PC-3 (cell line): Measurements from ENCODE around the gene TRIM14. TPM values are rescaled to one million over a fixed set of nuclear protein-coding genes. Genes with fewer than 3 reads are reported as not detected.

Experiments used
- ATAC-seq: fragments of 200-7000 bp; cut with Tn5 transposase; 2 replicates; pipeline ENCODE4 v1.9.1; 2020; ENCODE audit warnings: mild to moderate bottlenecking, moderate library complexity
- BruUV-seq: library from RNA; stranded (reverse); fragments of 400-500 nt; replicated peaks from 2 replicates; lab custom pipeline; 2021; lab: Mats Ljungman, UMichigan
- CTCF ChIA-PET: fragments of 300-600 bp; sonication (Branson Sonifier 250); formaldehyde crosslinking; loops from one replicate; lab custom pipeline; 2022; ENCODE audit warnings: antibody characterized with exemption; lab: Charles Lee
- POLR2A ChIA-PET: fragments of 300-600 bp; sonication (Branson Sonifier 250); formaldehyde crosslinking; loops from one replicate; lab custom pipeline; 2022; ENCODE audit warnings: antibody characterized with exemption; ENCODE audit not compliant: unreplicated experiment; lab: Charles Lee
- DNase-seq: peaks from one replicate; pipeline ENCODE4 v3.0.0-alpha.2; 2015
- H2AFZ ChIP-seq: fragments of 300-600 bp; sonication (generic); 2 replicates; pipeline ENCODE4 v1.6.0; 2016; ENCODE audit warnings: antibody characterized with exemption, low read length
- H3F3A ChIP-seq: fragments of 300-600 bp; sonication (generic); one replicate; pipeline ENCODE4 v1.6.0; 2017; ENCODE audit warnings: antibody characterized with exemption, low read length, control low read depth, mild to moderate bottlenecking; ENCODE audit not compliant: unreplicated experiment
- H3K27ac ChIP-seq: fragments of 300-600 bp; sonication (generic); 2 replicates; pipeline ENCODE4 v1.5.1; 2016; ENCODE audit warnings: mild to moderate bottlenecking, low read length
- H3K27me3 ChIP-seq: fragments of 300-600 bp; sonication (generic); 2 replicates; pipeline ENCODE4 v1.6.1; 2016; ENCODE audit warnings: low read length, mixed read lengths
- H3K36me3 ChIP-seq: fragments of 300-600 bp; sonication (generic); 2 replicates; pipeline ENCODE4 v1.6.1; 2016; ENCODE audit warnings: low read depth, mixed run types, low read length, mixed read lengths
- H3K4me1 ChIP-seq: fragments of 300-600 bp; sonication (generic); 2 replicates; pipeline ENCODE4 v1.5.1; 2016; ENCODE audit warnings: low read length; ENCODE audit not compliant: insufficient read depth
- H3K4me2 ChIP-seq: fragments of 300-600 bp; sonication (generic); 2 replicates; pipeline ENCODE4 v1.6.0; 2016; ENCODE audit warnings: low read length
- H3K4me3 ChIP-seq: fragments of 300-600 bp; sonication (generic); 2 replicates; pipeline ENCODE4 v1.5.1; 2016; ENCODE audit warnings: mild to moderate bottlenecking, low read length, mixed read lengths
- H3K79me2 ChIP-seq: fragments of 300-600 bp; sonication (generic); 2 replicates; pipeline ENCODE4 v1.6.1; 2017; ENCODE audit warnings: low read length, mixed read lengths
- H3K9ac ChIP-seq: fragments of 300-600 bp; sonication (generic); 2 replicates; pipeline ENCODE4 v1.6.0; 2016; ENCODE audit warnings: mild to moderate bottlenecking, low read length
- H3K9me2 ChIP-seq: fragments of 300-600 bp; sonication (generic); replicated peaks from 2 replicates; pipeline ENCODE4 v1.6.1; 2016; ENCODE audit warnings: mixed run types, low read length, mixed read lengths
- H3K9me3 ChIP-seq: fragments of 300-600 bp; sonication (generic); 2 replicates; pipeline ENCODE4 v1.6.1; 2016; ENCODE audit warnings: low read length, mixed read lengths
- H4K20me1 ChIP-seq: fragments of 300-600 bp; sonication (generic); 2 replicates; pipeline ENCODE4 v1.6.1; 2016; ENCODE audit warnings: low read length, mixed read lengths
- EZH2 ChIP-seq: fragments of 300-600 bp; sonication (generic); IDR thresholded peaks from one replicate; pipeline ENCODE4 v1.6.1; 2017; ENCODE audit warnings: antibody characterized with exemption, mild to moderate bottlenecking, low read length; ENCODE audit not compliant: unreplicated experiment
- EZH2phosphoT487 ChIP-seq: fragments of 300-600 bp; sonication (generic); IDR thresholded peaks from 2 replicates; pipeline ENCODE4 v1.6.1; 2018; ENCODE audit warnings: mild to moderate bottlenecking, antibody characterized with exemption, low read length, borderline replicate concordance
- intact Hi-C: fragments of 100-400 bp; cut with micrococcal nuclease; formaldehyde crosslinking; loops from 2 replicates; pipeline ENCODE4 v1.9.0; 2023
- total RNA-seq: library from RNA; depleted of rRNA; stranded (reverse); fragments of >200 nt; gene quantifications from 2 replicates; pipeline ENCODE4 v1.2.3, GENCODE V29; 2014
- TF ChIP-seq, protein P1 (sequence below): fragments of 300-600 bp; sonication (generic); conservative IDR thresholded peaks from 2 replicates; pipeline ENCODE4 v1.5.1; 2017; ENCODE audit warnings: antibody characterized with exemption, low read depth, mild to moderate bottlenecking, low read length

Gene TRIM14
- total RNA-seq, 1 experiment from 2014 or later, result 11.2 TPM

DNA sequence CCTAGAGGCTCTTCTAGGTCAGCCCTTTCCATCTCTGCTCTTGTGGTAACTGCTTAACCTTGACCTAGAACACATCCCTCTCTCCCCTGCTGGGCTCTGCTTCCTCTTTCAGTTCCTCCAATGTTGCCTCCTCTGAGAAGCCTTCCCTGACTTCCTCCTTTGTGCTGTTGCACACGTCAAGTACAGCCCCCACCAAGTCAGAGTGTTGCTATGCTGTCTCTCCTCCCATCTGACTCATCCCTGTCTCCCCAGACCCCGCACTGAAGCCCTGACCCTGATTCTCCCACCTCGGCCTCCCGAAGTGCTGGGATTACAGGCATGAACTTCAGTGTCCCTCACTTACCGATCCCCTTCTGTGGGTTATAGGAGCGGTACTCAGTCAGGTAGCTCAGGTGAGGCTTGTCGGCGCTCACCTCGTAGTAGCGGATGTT, 10.4 kb upstream of the TRIM14 start:
- Histone ChIP-seq H3K27ac (no peak overlapping the region), H3K4me3 (no peak overlapping the region), H3K4me1 (no peaks in the 10 kb centered on the region), H3K79me2 (no peaks in the 10 kb centered on the region), H4K20me1 (no peaks in the 10 kb centered on the region), H3K9me2 (no peaks in the 10 kb centered on the region), H3K27me3 (no peaks in the 10 kb centered on the region), H3F3A (no peaks in the 10 kb centered on the region), H3K36me3 (no peaks in the 10 kb centered on the region), H3K9ac (no peak overlapping the region), H3K4me2 (no peak overlapping the region), H3K9me3 (no peaks in the 10 kb centered on the region), H2AFZ (no peak overlapping the region)
- no TSS peak for BruUV-seq
- DNase-seq, result no peak
- ATAC-seq, result no peak
- TF ChIP-seq EZH2phosphoT487 (no peak), EZH2 (no peak)
- TF ChIP-seq, protein P1, sequence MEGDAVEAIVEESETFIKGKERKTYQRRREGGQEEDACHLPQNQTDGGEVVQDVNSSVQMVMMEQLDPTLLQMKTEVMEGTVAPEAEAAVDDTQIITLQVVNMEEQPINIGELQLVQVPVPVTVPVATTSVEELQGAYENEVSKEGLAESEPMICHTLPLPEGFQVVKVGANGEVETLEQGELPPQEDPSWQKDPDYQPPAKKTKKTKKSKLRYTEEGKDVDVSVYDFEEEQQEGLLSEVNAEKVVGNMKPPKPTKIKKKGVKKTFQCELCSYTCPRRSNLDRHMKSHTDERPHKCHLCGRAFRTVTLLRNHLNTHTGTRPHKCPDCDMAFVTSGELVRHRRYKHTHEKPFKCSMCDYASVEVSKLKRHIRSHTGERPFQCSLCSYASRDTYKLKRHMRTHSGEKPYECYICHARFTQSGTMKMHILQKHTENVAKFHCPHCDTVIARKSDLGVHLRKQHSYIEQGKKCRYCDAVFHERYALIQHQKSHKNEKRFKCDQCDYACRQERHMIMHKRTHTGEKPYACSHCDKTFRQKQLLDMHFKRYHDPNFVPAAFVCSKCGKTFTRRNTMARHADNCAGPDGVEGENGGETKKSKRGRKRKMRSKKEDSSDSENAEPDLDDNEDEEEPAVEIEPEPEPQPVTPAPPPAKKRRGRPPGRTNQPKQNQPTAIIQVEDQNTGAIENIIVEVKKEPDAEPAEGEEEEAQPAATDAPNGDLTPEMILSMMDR, result no peak
- ChIA-PET CTCF (no interaction called here), POLR2A (no interaction called here)
- intact Hi-C loops, result no loop called here

DNA sequence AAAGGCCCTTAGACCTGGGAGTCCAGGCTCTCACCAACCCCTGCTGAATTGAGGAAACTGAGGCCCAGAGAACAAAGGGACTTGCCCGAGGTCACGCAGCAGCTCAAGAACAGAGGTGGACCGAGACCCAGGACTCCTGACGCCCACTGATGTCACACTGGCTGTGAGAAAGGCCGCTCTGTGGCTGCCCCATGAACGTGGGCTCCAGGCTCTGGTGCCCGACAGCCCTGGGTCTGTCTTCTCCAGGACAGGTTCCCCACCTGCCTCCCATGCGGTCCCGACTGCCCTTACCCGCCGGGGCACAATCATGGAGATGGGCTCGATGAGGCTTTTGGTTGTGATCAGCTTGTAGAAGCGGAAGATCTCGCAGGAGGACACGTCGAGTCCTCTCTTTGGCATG, 9.3 kb upstream of the TRIM14 start:
- H3K9ac ChIP-seq, result no peak overlapping the region
- H3K9me2 ChIP-seq, result no peaks in the 10 kb centered on the region
- no peaks in the 10 kb centered on the region for H4K20me1 ChIP-seq
- H2AFZ ChIP-seq, result no peak overlapping the region
- H3K9me3 ChIP-seq, result no peaks in the 10 kb centered on the region
- H3K4me1 ChIP-seq, result no peaks in the 10 kb centered on the region
- H3K27ac ChIP-seq, result no peak overlapping the region
- no peak overlapping the region for H3K4me3 ChIP-seq
- no peak overlapping the region for H3K4me2 ChIP-seq
- no peaks in the 10 kb centered on the region for H3K79me2 ChIP-seq
- intact Hi-C loops, result no loop called here
- POLR2A ChIA-PET, result no interaction called here
- BruUV-seq, result no TSS peak
- DNase-seq, result no peak
- no peak for ATAC-seq
- TF ChIP-seq, protein P1, result no peak
- TF ChIP-seq EZH2, result no peak
- TF ChIP-seq EZH2phosphoT487, result no peak
- CTCF ChIA-PET, result no interaction called here
- H3K27me3 ChIP-seq, result no peaks in the 10 kb centered on the region
- H3K36me3 ChIP-seq, result no peaks in the 10 kb centered on the region
- no peaks in the 10 kb centered on the region for H3F3A ChIP-seq

DNA sequence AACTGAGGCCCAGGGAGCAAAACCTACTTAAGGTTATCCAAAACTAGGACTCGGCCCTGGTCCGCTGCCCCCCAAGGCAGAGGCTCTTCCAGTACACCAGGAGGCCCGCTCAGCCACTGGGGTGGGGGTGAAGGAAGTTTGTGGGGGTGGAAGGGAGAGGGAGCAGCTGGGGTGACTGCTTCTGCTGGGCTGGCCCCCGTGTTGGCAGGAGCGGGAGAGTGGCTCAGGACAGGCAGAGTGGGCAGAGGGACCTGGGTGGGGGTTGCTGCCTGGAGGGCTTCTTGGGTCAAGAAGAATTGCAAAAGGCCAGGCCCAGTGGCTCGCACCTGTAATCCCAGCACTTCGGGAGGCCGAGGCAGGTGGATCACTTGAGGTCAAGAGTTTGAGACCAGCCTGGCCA, 8.2 kb upstream of the TRIM14 start:
- no peak overlapping the region for H3K9ac ChIP-seq
- no peaks in the 10 kb centered on the region for H3K9me3 ChIP-seq
- H3K79me2 ChIP-seq, result no peaks in the 10 kb centered on the region
- no peak overlapping the region for H3K4me2 ChIP-seq
- no peaks in the 10 kb centered on the region for H3K36me3 ChIP-seq
- no peaks in the 10 kb centered on the region for H3K9me2 ChIP-seq
- intact Hi-C loops, result no loop called here
- TF ChIP-seq EZH2 (no peak), EZH2phosphoT487 (no peak)
- TF ChIP-seq, protein P1, result no peak
- H4K20me1 ChIP-seq, result no peaks in the 10 kb centered on the region
- no peak for DNase-seq
- no TSS peak for BruUV-seq
- no peak overlapping the region for H3K27ac ChIP-seq
- no peak for ATAC-seq
- no peaks in the 10 kb centered on the region for H3K4me1 ChIP-seq
- no peaks in the 10 kb centered on the region for H3K27me3 ChIP-seq
- ChIA-PET CTCF (no interaction called here), POLR2A (no interaction called here)
- H2AFZ ChIP-seq, result no peak overlapping the region
- H3F3A ChIP-seq, result no peaks in the 10 kb centered on the region
- H3K4me3 ChIP-seq, result no peak overlapping the region
